K562 (cell line): ENCODE data around the gene TTC6. TPM values are rescaled to one million over a fixed set of nuclear protein-coding genes. Genes with fewer than 3 reads are reported as not detected.

Experiments used
- ATAC-seq: fragments of 200-7000 bp; cut with Tn5 transposase; 3 replicates; pipeline ENCODE4 v1.9.1; 2020; ENCODE audit warnings: moderate library complexity
- BruUV-seq: library from RNA; stranded (reverse); fragments of 400-500 nt; replicated peaks from 2 replicates; lab custom pipeline; 2021; lab: Mats Ljungman, UMichigan
- CTCF ChIA-PET: fragments of 300-600 bp; formaldehyde crosslinking; extraction: SDS; loops from one replicate; lab custom pipeline; 2021; ENCODE audit warnings: low intra/inter-chr PET ratio; lab: Yijun Ruan, JAX
- POLR2A ChIA-PET: fragments of 300-600, 350-650 bp; sonication (Branson Sonifier 250); formaldehyde crosslinking; extraction: SDS; loops from one replicate; lab custom pipeline; 2021; ENCODE audit warnings: antibody characterized with exemption, inconsistent platforms; lab: Yijun Ruan, JAX
- DNase-seq, 4 experiments: peaks; one replicate each; pipeline versions ENCODE4 v3.0.0 to v3.0.0-alpha.2; 2011 to 2018; ENCODE audit warnings: low spot score in 3 of 4, mixed read lengths in 3 of 4; ENCODE audit errors: extremely low read depth in 1 of 4
- FAIRE-seq: peaks from 2 replicates; lab custom pipeline; 2011; peaks lifted over from hg19 to GRCh38; lab: Jason Lieb, UNC
- H2AFZ ChIP-seq: 2 replicates; pipeline ENCODE4 v1.6.0; 2011; ENCODE audit warnings: low read depth, low read length, control low read depth, inconsistent platforms
- H3K27ac ChIP-seq: fragments of 200-600 bp; 3 replicates; pipeline ENCODE4 v1.8.0; 2011; ENCODE audit warnings: low read depth, mild to moderate bottlenecking, control low read depth, inconsistent platforms, low read length, moderate library complexity, mixed read lengths; ENCODE audit errors: extremely low read depth
- H3K27me3 ChIP-seq, 2 experiments: fragments of 300-600 bp in 1 of 2; 2 replicates in 1 of 2; 3 replicates in 1 of 2; pipeline versions ENCODE4 v1.6.0 to v1.8.0; 2011; ENCODE audit warnings: inconsistent platforms in 2 of 2, low read length in 2 of 2, mild to moderate bottlenecking in 1 of 2, mixed read lengths in 1 of 2, moderate library complexity in 1 of 2; ENCODE audit not compliant: control insufficient read depth in 2 of 2, insufficient read depth in 2 of 2
- H3K36me3 ChIP-seq: fragments of 300-600 bp; 3 replicates; pipeline ENCODE4 v1.8.0; 2011; ENCODE audit warnings: mild to moderate bottlenecking, low read length, inconsistent platforms; ENCODE audit not compliant: control insufficient read depth, insufficient read depth
- H3K4me1 ChIP-seq, 2 experiments: fragments of 200-600 bp in 1 of 2; replicated peaks in 1 of 2; 2 replicates in 1 of 2; 3 replicates in 1 of 2; pipeline versions ENCODE4 v1.5.1 to v1.8.0; 2011; ENCODE audit warnings: inconsistent platforms in 2 of 2, low read length in 2 of 2, mild to moderate bottlenecking in 1 of 2, mixed read lengths in 1 of 2, moderate library complexity in 1 of 2; ENCODE audit not compliant: control insufficient read depth in 2 of 2, insufficient read depth in 2 of 2
- H3K4me2 ChIP-seq: 2 replicates; pipeline ENCODE4 v1.6.1; 2011; ENCODE audit warnings: low read length, control low read depth, inconsistent platforms, mixed read lengths; ENCODE audit not compliant: insufficient read depth
- H3K4me3 ChIP-seq: fragments of 200-600 bp; sonication (generic), shearing (Covaris generic); 2 replicates; pipeline ENCODE4 v1.5.1; 2016; ENCODE audit warnings: control low read depth, inconsistent platforms
- H3K79me2 ChIP-seq: fragments of 200-600 bp; 3 replicates; pipeline ENCODE4 v1.8.0; 2011; ENCODE audit warnings: low read length, inconsistent platforms; ENCODE audit not compliant: control insufficient read depth, insufficient read depth
- H3K9ac ChIP-seq, 2 experiments: 2 replicates each; pipeline versions ENCODE4 v1.6.0 to v1.6.1; 2011; ENCODE audit warnings: low read depth in 2 of 2, low read length in 2 of 2, control low read depth in 1 of 2, inconsistent platforms in 1 of 2, mild to moderate bottlenecking in 1 of 2, mixed read lengths in 1 of 2; ENCODE audit not compliant: insufficient read depth in 1 of 2
- H3K9me1 ChIP-seq: one replicate; pipeline ENCODE4 v1.6.0; 2011; ENCODE audit warnings: inconsistent platforms, mild to moderate bottlenecking, low read length, moderate library complexity; ENCODE audit not compliant: control insufficient read depth, insufficient read depth
- H3K9me3 ChIP-seq: replicated peaks from 2 replicates; pipeline ENCODE4 v1.5.1; 2011; ENCODE audit warnings: low read depth, low read length, inconsistent platforms; ENCODE audit not compliant: control insufficient read depth, insufficient read depth
- H4K20me1 ChIP-seq: replicated peaks from 2 replicates; pipeline ENCODE4 v1.6.1; 2011; ENCODE audit warnings: low read length, inconsistent platforms, mixed read lengths; ENCODE audit not compliant: control insufficient read depth, insufficient read depth
- GTF2F1 ChIP-seq: IDR thresholded peaks from 2 replicates; pipeline ENCODE4 v1.6.1; 2011; ENCODE audit warnings: low read depth, low read length, improper control_type of control experiment
- HDAC2 ChIP-seq: fragments of 450-650 bp; IDR thresholded peaks from 2 replicates; pipeline ENCODE4 v1.6.1; 2016; ENCODE audit warnings: mild to moderate bottlenecking
- IFI16 ChIP-seq: fragments of 250-450 bp; sonication (Bioruptor Pico); IDR thresholded peaks from 2 replicates; pipeline ENCODE4 v2.1.2; 2022; ENCODE audit warnings: mild to moderate bottlenecking, inconsistent platforms
- MAFG ChIP-seq: fragments of 450-650 bp; conservative IDR thresholded peaks from 2 replicates; pipeline ENCODE4 v1.6.1; 2016; ENCODE audit warnings: missing genetic modification characterization, missing compliant biosample characterization
- U2AF1 ChIP-seq: fragments of 200-400 bp; formaldehyde crosslinking; optimal IDR thresholded peaks from 2 replicates; pipeline ENCODE3; 2017; ENCODE audit warnings: mild to moderate bottlenecking, low read depth, low read length, moderate library complexity
- XRCC3 ChIP-seq: fragments of 450-650 bp; IDR thresholded peaks from 2 replicates; pipeline ENCODE4 v1.6.1; 2017; ENCODE audit warnings: mild to moderate bottlenecking, moderate library complexity
- ZNF592 ChIP-seq: fragments of 450-650 bp; IDR thresholded peaks from 2 replicates; pipeline ENCODE4 v1.6.1; 2017; ENCODE audit warnings: antibody characterized with exemption, mild to moderate bottlenecking
- ZSCAN29 ChIP-seq: fragments of 450-650 bp; IDR thresholded peaks from 2 replicates; pipeline ENCODE4 v1.6.1; 2017
- WGBS: fragments of 100-300 bp; shearing (Covaris generic); methylation state at CpG from one replicate; pipeline ENCODE4 v1.1.6; 2016; ENCODE audit warnings: low coverage, mixed read lengths; ENCODE audit not compliant: insufficient coverage; ENCODE audit errors: missing lambda C conversion rate; 5-methylcytosine and 5-hydroxymethylcytosine counted together
- in situ Hi-C: fragments of 300-500 bp; cut with MboI; formaldehyde crosslinking; loops from 4 replicates; pipeline ENCODE4 v1.15.0; 2018; ENCODE audit warnings: inconsistent platforms, mixed read lengths
- intact Hi-C: fragments of 100-400 bp; cut with micrococcal nuclease; formaldehyde crosslinking; loops from 2 replicates; pipeline ENCODE4 v1.14.2; 2022
- polyA plus RNA-seq, 8 experiments: library from polyadenylated mRNA; depleted of rRNA in 4 of 8; stranded (reverse) in 5 of 8; unstranded in 3 of 8; fragments of >200 nt; fragmentation: Nextera tagmentation in 2 of 8; fragmentation: Illumina TruSeq in 1 of 8; extraction: Ambion mirVana in 2 of 8; extraction: Trizol in 1 of 8; gene quantifications; 2 replicates each; pipeline versions ENCODE4 v1.2.1 to v1.2.3, GENCODE V29; 2011 to 2014; ENCODE audit warnings: inconsistent platforms in 1 of 8, missing spikeins in 1 of 8
- total RNA-seq, 7 experiments: library from RNA; depleted of rRNA in 6 of 7; stranded (reverse); fragments of >200 nt in 6 of 7; fragmentation: Illumina TruSeq in 2 of 7; extraction: Trizol in 2 of 7; gene quantifications; 2 replicates each; pipeline versions ENCODE4 v1.2.1 to v1.2.3, GENCODE V29; 2011 to 2021; ENCODE audit warnings: low replicate concordance in 1 of 7
- TF ChIP-seq, protein P1 (sequence below): sonication (generic); formaldehyde crosslinking; IDR thresholded peaks from 2 replicates; pipeline ENCODE4 v1.5.0; 2020; ENCODE audit warnings: missing genetic modification reagents

TTC6 gene
- total and polyA plus RNA-seq, 9 of the 15 experiments (the other 6 are each of a cell fraction or from before 2014, with no cell fraction given): 0.04 to 0.23 (median 0.08) TPM; not detected in 5

DNA sequence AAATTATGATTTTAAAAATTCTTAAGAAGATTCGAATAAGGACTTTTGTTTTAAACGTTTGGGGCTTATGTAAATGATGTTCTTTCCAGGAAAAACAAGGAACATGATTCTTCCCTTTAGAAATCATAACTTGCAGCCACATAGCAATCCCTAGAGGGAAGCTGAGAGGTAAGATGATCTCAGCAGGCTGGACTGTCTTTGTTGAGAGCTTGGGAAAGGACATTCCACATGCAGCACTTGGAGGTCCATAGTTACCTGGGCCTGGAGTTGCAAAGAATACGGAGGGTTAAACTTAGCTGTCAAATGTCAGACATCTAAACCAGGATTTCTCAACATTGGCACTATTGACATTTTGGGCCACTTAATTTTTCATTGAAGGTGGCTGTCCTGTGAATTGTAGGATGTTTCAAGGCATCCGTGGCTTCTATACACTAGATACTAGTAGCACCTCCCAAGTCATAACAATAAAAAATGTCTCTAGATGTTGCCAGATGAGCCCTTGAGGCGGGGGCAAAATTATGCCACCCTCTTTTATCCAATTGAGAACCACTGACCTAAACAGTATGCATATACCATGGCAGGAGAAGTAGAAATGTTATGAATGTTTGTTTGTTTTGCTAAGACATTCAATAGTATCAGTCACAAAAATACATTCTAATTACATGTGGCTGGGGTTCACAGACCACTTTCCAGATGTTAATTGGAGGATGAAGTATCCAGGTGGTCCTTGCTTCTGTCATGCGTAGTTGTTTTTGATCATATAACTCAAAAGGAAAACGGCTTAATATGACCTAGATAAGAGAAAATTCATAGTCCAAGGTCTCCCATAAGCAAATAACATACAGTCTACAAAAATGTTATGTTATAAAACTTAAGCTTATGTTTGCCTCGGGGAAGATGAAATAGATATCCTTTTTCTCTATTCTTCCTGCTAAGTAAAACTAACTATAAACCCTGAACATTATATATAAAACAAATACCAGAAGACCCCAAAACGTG, 30.5 kb downstream of the TTC6 start:
- no peak for ATAC-seq
- Histone ChIP-seq H3K4me2 (no peak overlapping the region), H3K4me3 (no peak overlapping the region), H3K9me3 (no peaks in the 10 kb centered on the region)
- no peak for FAIRE-seq
- intact Hi-C loops: no loop called here
- TF ChIP-seq MAFG (tag) (no peak), IFI16 (CRISPR knock-in tag) (no peak), ZSCAN29 (no peak), U2AF1 (no peak), GTF2F1 (no peak), XRCC3 (no peak), HDAC2 (no peak), ZNF592 (no peak)
- TF ChIP-seq, protein P1, sequence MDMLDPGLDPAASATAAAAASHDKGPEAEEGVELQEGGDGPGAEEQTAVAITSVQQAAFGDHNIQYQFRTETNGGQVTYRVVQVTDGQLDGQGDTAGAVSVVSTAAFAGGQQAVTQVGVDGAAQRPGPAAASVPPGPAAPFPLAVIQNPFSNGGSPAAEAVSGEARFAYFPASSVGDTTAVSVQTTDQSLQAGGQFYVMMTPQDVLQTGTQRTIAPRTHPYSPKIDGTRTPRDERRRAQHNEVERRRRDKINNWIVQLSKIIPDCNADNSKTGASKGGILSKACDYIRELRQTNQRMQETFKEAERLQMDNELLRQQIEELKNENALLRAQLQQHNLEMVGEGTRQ (CRISPR knock-in tag): no peak
- TF ChIP-seq, all 486 proteins: peak for 0
- H3K79me2 ChIP-seq: no peaks in the 10 kb centered on the region
- H3K36me3 ChIP-seq: no peaks in the 10 kb centered on the region
- 9% methylated on average over 8 of the region's 9 CpGs for WGBS
- no peak overlapping the region for H3K9ac ChIP-seq
- peaks cover 0 to 6% of the 10 kb centered on the region in 2 experiments; a peak in 2 of 5 replicates for H3K4me1 ChIP-seq
- no peak overlapping the region for H3K27ac ChIP-seq
- no peak overlapping the region for H2AFZ ChIP-seq
- H3K27me3 ChIP-seq: peaks cover 6 to 10% of the 10 kb centered on the region in 2 experiments; a peak in 3 of 5 replicates
- H4K20me1 ChIP-seq: no peaks in the 10 kb centered on the region
- POLR2A ChIA-PET: no interaction called here
- no peaks in the 10 kb centered on the region for H3K9me1 ChIP-seq
- CTCF ChIA-PET: no interaction called here
- DNase-seq: no peak
- in situ Hi-C loops: no loop called here
- no TSS peak for BruUV-seq
